Fibroblast of the aortic adventitia (primary cell): Measurements from ENCODE around the gene CACNA1H. TPM values are rescaled to one million over a fixed set of nuclear protein-coding genes. Genes with fewer than 3 reads are reported as not detected.
"Not testable (repeated sequence)": the region's sequence is repeated elsewhere in the genome, so short reads cannot be mapped to it uniquely, and the experiment has no call there.

Experiments used
- DNase-seq: peaks from one replicate; pipeline ENCODE4 v3.0.0-alpha.2; 2010; ENCODE audit warnings: low read depth
- H3K4me3 ChIP-seq: 2 replicates; pipeline ENCODE4 v1.5.1; 2011; ENCODE audit warnings: low read depth, mild to moderate bottlenecking, control low read depth, low read length, moderate library complexity
- CTCF ChIP-seq: IDR thresholded peaks from 2 replicates; pipeline ENCODE4 v1.5.1; 2011; ENCODE audit warnings: mild to moderate bottlenecking, low read length, control low read depth, inconsistent platforms; ENCODE audit not compliant: insufficient read depth
- total RNA-seq: library from RNA; depleted of rRNA; stranded (reverse); fragments of >200 nt; gene quantifications from 2 replicates; pipeline ENCODE4 v1.2.3, GENCODE V29; 2012; ENCODE audit warnings: low replicate concordance

The CACNA1H gene
- total RNA-seq, 1 donor = not detected

- no peak for TF ChIP-seq CTCF
- H3K4me3 ChIP-seq = no peak overlapping the region
- no peak for DNase-seq
Measured at GRCh38 chr16:1197237-1197866, 44.4 kb downstream of the CACNA1H start.

- DNase-seq = no peak
- TF ChIP-seq CTCF = no peak
- H3K4me3 ChIP-seq = no peak overlapping the region
Measured at GRCh38 chr16:1198194-1198593, 45.3 kb downstream of the CACNA1H start.

DNA sequence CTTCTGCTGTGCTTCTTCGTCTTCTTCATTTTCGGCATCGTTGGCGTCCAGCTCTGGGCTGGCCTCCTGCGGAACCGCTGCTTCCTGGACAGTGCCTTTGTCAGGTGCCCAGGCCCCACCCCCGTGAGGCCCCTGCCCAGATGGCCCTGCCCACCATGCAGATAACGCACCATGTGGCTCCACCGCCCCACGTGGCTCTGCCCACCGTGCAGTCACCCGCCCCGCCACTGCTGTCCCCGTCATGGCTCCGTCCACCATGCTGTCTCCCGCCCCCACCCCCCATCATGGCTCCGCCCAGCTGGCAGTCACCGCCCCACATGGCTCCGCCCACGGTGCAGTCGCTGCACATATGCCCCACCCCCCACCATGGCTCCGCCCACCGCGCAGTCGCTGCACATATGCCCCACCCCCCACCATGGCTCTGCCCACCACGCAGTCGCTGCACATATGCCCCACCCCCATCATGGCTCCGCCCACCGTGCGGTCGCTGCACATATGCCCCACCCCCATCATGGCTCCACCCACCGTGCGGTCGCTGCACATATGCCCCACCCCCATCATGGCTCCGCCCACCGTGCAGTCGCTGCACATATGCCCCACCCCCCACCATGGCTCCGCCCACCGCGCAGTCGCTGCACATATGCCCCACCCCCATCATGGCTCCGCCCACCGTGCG, 45.9 kb downstream of the CACNA1H start:
- DNase-seq, H3K4me3 ChIP-seq: not testable (repeated sequence)

DNA sequence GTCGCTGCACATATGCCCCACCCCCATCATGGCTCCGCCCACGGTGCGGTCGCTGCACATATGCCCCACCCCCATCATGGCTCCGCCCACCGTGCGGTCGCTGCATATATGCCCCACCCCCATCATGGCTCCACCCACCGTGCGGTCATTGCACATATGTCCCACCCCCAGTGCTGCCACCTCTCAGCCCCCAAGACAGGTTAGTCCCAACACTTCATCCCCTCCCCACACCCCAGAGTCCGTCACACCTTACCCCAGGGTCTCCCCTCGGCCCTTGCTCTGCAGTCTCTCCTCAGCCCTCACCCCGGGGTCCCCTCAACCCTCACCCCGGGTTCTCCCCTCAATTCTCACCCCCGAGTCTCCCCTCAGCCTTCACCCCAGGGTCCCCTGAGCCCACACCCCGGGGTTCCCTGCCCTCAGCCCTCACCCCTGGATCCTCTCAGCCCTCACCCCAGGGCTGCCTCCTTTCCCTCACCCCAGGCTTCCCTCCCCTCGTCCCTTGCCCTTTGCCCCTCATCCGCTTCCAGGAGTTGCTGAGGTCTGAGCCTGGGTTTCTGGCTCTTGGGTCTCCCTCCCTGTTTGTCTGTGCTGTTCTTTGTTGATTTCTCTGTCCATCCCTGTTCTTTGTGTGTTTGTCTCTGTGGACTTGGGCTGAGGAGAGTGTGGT, 46.6 kb downstream of the CACNA1H start:
- no peak for TF ChIP-seq CTCF
- DNase-seq = no peak
- H3K4me3 ChIP-seq = no peak overlapping the region

DNA sequence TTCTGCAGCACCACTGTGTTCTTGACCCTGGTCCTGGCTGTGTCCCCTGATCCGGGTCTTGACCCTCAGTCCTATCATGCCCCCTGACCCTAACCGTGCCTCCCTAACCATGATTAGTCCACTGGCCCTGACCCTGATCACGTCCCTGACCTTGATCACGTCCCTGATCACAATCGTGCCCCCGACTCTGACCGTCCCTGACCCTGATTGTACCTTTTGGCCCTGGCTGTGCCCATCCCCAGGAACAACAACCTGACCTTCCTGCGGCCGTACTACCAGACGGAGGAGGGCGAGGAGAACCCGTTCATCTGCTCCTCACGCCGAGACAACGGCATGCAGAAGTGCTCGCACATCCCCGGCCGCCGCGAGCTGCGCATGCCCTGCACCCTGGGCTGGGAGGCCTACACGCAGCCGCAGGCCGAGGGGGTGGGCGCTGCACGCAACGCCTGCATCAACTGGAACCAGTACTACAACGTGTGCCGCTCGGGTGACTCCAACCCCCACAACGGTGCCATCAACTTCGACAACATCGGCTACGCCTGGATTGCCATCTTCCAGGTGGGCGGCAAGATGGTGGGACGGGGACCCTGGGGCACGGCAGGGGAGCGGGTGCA, 47.2 kb downstream of the CACNA1H start:
- H3K4me3 ChIP-seq = no peak overlapping the region
- no peak for TF ChIP-seq CTCF
- DNase-seq = no peak

- DNase-seq = no peak
- no peak for TF ChIP-seq CTCF
- no peak overlapping the region for H3K4me3 ChIP-seq
Measured at GRCh38 chr16:1201444-1201843, 48.5 kb downstream of the CACNA1H start.

DNA sequence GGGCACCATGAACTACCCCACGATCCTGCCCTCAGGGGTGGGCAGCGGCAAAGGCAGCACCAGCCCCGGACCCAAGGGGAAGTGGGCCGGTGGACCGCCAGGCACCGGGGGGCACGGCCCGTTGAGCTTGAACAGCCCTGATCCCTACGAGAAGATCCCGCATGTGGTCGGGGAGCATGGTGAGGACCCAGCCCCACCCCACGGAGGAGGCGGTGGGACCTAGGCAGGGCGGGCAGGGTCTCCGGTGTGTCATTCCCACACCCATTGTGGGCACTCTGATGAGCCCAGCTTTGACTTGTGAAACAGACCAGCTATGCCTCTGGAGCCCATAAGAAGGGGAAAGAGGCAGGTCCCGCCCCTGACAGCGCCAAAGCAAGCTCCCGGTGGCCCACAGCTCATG, 49.4 kb downstream of the CACNA1H start:
- no peak for TF ChIP-seq CTCF

More for the DNA sequence above, 49.4 kb downstream of the CACNA1H start:
- no peak for DNase-seq
- no peak overlapping the region for H3K4me3 ChIP-seq
